ENCODE measurements around the gene PDHB.
A peak's percentile ranks its signal among the peaks of the same experiment; 100 is the strongest.

Gene PDHB

DNA sequence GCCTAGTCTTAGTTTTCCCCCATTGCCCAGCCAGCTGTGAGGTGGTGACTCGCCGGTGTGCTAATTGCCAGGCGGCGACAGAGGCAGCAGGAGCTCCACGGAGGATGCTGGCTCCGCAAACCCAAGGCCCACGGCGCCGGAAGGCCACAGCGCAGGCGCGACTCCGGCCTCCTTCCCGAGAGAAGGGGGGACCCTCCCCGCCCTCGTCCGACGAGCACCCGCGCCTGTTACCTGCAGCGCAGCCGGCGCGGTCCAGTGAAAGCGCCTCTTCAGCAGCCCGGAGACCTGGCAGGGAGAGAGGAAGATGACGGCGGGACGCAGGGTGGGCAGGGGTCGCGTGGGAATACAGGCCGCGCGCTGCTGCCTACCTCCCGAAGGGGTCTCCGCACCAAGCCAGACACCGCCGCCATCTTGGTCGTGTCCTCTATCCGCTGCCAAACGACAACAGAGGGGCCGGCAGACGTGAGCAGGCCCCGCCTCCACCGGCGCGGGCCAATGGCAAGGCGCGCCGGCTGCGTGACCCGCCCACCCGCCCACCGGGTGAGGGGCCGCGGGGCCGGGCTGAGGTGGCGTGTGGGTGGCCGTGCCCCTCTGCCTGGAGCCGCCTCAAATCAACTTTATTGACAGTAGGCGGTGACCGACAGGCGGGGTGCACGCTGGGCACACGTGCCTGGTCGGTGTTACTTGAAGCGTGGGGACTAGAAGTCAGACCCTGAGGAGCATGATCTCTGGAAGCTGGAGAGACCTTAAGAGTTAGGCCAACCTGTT, at the start of gene PDHB:
PDHB (minus strand) TSS at position 433 of the 768 bp plus-strand sequence; CDS start at position 410, 23 bp downstream.
- DNase-seq (ENCODE audit: low read depth in 1 of 2, low spot score in 1 of 2): peak; percentile 79 to 83

DNA sequence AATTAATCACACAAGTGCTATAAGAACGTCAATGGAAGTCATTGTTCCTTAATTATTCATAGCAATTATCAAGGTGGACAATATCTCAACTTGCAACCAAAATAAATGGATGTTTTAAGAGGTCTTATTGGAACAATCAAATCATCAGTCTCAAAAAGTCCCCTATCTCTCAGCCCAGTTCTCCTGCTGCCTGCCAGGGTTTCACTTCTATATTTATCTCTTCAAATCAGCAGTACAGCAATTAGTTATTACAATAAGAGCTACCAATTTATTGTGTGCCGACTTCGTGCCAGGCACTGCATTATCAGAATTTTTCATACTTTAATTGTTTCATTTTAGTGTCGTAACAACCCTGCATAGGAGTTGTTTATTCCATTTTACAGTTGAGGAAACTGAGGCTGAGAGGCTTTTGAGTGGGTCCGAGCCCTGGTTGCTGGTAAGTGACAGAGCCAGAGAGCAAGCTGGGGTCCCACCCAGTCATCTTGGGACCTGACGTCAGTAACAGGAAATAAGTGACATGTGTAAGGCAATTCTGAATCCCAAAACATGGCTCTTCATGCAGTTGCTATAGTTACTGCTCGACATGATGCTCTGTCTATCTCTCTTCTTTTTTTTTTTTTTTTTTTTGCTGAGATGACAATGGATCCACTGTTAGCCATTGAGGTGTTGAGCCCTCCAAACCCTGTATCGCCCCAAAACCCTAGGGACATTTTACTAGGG, 49.4 kb upstream of the PDHB start:
- no peak for DNase-seq (ENCODE audit: low read depth in 1 of 2, low spot score in 1 of 2)

DNA sequence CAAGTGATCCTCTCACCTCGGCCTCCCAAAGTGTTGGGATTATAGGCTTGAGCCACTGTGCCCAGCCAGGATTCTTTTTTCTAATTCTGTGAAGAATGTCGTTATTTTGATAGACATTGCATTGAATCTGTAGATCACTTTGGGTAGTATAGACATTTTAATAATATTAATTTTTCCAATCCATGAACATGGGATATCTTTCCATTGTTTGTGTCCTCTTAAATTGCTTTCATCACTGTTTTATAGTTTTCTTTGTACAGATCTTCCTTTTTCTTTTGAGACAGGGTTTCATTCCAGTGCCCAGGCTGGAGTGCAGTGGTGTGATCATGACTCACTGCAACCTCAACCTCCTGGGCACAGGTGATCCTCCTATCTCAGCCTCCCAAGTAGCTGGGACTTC, 46.7 kb upstream of the PDHB start:
- DNase-seq (ENCODE audit: low read depth in 1 of 2, low spot score in 1 of 2): no peak

DNA sequence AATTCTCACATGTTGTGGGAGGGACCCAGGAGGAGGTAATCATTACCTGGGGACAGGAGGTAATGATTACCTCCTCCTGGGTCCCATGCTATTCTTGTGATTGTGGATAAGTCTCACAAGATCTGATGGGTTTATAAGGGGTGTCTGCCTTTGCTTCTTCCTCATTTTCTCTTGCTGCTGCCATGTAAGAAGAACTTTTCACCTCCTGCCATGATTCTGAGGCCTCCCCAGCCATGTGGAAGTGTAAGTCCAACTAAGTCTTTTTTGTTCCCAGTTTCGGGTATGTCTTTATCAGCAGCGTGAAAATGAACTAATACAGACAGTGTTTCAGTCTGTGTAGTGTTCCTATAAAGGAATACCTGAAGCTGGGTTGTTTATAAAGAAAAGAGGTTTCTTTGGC, 45.1 kb upstream of the PDHB start:
- no peak for DNase-seq (ENCODE audit: low read depth in 1 of 2, low spot score in 1 of 2)

DNA sequence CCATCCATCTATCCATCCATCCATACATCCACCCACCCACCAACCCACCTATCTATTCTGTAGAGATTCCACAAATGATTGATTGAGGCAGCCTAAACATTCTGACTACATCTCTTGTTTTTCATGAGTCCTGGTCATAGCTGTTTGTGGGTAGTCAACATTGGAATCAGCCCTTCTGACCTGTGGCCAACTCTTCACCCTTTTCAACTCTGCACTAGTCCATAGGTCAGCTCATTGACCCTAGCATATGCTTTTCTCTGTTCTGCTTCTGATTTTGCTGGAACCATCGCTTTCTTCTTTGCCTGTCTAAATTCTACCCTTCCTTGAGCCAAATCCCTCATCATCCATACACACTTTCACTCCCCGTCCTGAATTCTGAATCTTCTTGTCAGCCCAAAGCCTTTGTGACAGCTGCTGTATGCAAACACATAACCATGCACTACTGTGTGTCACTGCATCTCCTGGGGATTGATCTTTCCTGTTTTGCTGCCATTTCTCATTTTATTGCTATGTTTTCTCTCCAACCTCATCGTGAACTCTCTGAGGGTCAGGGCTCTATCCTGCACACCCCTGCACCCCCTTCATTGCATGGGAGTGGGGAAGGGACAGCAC, 41.4 kb upstream of the PDHB start:
- no peak for DNase-seq (ENCODE audit: low read depth in 1 of 2, low spot score in 1 of 2)

DNA sequence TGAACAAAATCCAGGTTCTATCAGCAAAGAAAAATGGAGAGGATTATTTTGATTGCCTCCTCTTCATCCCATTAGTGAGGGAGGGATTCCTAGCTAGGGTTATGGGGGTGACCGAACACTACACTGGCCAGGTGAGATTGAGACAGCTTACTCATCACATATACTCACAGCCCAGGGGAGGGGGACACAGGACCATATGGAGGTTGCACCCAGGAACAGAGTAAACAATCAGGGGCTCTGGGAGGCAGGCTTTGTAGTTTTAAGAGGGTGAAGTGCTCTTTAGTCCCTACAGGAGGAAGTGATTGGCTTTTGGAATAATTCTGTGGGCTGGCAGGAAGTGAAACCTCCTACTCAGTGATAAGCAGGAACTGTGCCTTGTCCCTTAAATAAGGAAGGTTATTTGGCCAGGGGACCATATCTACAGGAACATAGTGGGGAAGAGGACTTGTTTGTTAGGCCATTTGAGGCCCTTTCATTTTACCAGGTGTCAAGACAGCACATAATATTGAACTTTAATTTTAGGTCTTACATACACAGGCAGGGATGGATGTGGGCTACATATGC, 40.8 kb upstream of the PDHB start:
- no peak for DNase-seq (ENCODE audit: low read depth in 1 of 2, low spot score in 1 of 2)

DNA sequence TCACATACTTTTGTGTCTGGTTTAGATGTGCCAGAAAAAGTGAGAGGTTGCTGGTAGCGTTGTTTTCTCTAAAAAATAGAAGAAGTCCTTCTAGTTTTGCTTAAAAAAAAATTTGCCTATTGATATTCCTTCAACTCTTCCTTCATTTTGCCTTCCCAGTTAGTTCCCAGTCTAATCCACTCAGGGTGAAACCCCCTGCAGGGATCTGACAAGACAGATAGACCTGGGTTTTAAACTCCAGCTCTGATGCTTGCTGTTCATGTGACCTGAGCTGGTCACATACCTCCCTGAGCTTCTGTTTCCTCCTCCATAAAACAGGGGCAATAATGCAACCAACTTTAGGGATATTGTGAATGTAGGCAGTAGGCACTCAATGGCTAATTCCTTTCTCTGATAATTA, 39.6 kb upstream of the PDHB start:
- no peak for DNase-seq (ENCODE audit: low read depth in 1 of 2, low spot score in 1 of 2)

DNA sequence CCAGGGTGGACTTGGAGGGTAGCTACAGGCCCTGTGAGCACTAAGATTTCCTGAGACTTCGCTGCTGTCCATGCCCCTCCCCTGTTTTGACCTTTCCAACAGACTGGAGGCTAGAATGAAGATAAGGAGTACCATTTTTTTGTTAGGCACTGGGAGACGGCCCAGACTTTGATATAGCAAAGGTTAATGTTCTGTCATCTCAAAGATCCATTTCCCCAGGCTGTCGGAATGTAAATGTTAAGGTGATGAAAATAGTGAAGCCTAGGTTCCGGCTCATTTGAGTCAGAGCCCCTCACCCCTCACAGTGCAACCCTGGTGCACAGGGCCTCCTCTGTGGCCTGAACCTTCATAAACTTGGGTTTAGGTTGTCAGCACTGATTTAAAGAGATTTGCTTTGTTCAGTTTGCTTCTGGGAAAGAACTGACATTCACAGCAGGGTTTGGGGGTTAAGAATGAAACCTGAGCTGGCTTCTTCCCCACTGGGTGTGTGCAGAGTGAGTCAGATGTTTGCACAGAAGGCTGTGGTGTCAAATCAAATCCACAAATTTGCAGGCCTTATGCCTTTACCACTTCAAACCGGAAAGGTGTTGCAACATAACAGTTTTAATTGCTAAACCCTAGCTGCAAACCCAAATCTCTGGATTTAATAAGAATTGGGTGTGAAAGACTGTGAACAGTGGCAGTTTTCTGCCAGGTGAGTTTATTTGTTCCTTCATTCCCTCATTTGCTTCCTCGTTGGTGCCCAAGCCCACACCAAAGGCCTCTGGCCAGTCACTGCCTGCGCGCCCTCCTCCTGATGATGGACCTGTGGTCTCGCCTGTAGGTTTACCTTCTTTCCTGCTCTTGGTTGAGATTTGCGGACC, 37.6 kb upstream of the PDHB start:
- peak in 1 of 2 donors; percentile 44 for DNase-seq (ENCODE audit: low read depth in 1 of 2, low spot score in 1 of 2)

DNA sequence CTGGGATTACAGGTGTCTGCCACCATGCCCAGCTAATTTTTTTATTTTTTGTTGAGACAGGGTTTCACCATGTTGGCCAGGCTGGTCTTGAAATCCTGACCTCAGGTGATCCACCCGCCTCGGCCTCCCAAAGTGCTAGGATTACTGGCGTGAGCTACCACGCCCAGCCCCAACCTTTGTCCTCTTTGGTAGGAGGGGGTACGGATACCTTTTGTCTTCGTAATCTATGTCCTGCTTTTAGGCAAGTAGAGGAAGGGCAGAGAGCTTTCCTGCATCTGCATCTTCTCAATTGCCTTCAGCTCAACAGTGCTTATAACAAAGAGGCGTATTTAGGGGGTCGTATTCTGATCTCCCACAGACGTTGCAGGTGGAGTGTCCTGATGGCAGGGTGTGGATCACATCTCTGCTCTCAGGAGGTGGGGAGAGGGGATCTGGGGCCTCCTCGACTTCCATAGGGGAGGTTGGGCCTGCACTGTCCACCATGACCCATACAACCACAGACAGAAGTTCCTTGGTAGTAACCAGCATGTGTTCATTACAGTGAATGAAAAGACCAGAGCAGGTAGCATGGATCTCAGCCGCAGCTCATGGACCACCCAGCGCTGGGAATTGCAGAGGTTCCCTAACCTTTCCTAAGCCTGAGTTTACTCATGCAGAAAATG, 36.9 kb upstream of the PDHB start:
- DNase-seq (ENCODE audit: low read depth in 1 of 2, low spot score in 1 of 2): no peak

DNA sequence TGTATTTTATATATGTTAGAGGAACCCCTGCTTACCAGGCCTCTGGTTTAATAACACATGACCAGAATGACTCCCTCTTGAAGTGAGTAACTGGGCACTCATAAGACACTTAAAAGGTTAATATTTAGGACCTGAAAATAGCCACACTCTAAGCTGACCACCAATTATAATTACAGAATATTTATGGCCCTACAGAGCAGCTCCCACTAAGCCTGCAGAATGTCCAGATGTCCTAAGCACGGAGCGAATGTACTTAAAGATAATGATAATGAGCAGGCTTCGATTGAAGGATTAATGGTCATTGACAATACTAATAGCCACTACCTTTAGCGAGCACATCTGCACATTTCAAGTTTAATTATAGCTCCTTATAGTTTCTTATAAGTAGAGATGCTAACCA, 35.5 kb upstream of the PDHB start:
- no peak for DNase-seq (ENCODE audit: low read depth in 1 of 2, low spot score in 1 of 2)

DNA sequence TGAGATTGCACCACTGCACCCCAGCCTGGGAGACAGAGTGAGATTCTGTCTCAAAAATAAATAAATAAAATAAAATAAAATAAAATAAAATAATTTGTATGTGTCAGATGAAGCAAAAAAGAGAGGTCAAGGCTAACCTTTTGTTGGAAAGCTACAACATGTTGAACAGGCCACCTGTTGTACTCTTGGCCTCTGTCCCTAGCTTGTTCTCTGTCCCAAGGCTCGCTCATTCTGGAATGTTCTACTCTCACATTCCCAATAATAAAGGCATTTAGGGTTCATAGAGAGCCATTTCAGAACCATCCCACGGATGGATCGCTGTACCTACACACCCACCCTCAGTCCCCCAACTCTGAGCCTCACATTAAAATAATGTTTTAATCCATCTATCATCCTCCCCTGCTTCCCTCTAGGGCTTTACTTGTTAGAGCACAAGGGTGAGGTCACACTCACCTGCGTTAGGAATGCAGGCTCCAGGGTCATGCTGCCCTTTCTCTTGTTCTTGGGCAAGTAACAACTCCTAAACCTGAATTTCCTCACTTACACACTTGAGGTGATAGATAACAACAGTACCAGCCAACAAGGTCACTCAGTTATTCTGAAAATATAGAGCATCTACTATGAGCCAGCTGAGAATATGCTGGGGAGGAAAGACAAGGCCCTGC, 33.4 kb upstream of the PDHB start:
- no peak for DNase-seq (ENCODE audit: low read depth in 1 of 2, low spot score in 1 of 2)

DNA sequence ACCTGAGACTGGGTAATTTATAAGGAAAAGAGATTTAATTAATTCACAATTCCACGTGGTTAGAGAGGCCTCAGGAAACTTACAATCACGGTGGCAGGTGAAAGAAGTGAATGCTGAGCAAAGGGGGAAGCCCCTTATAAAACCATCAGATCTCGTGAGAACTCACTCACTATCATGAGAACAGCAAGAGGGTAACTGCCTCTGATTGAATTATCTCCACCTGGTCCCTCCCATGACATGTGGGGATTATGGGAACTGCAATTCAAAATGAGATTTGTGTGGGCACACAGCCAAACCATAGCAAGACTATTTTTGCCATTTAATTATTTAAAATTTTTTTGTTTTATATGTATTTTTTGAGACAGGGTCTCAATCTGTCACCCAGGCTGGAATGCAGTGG, 31.2 kb upstream of the PDHB start:
- DNase-seq (ENCODE audit: low read depth in 1 of 2, low spot score in 1 of 2): no peak

DNA sequence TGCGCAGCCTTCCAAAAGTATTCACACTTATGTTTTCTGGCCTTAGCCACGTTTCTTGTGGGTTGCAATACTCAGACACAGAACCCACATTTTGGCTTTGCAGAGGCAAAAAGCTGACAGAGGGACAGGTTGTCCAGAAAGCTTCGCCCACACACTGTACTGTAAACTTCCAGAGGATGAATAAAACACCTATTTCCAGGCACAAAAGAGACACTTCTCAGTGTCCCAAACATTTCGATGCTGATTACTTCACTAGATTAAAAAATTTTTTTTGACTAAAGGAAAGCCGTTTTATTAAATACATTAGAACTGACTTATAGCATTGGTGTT, 30.3 kb upstream of the PDHB start:
- DNase-seq (ENCODE audit: low read depth in 1 of 2, low spot score in 1 of 2): no peak

DNA sequence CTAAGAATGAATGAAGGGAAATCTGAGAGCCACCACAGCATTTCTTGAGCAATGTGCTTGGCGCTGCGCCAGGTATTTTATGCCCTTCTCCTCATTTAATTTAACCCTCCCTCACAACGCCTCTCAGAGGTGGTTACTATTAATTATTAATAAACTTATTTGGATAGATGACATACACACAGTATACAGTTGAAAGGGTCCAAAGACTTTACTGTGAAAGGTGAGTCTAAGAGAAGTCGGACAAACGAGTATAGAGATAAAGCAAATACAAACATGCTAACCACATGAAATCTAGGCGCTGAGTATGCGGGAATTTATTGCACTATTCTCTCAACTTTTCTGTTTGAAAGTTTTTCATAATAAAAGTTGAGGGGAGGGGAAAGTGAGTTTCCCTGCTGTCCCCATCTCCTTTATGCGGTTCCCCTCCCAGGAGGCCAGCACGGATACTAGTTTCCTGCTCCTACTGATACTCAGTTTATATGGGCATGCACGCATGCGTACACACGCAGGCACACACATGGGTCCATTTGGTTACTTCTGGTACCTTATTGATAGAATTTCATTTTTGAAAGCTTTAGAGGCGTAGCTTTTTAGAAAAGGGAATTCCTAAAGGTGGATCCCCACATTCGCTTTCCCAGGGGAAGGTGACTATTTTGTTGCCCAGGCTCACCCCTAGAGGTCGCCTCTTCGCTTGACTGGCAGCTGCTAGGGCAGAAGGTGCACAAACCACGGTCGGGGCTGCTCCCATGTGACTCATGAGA, 29.7 kb upstream of the PDHB start:
- DNase-seq (ENCODE audit: low read depth in 1 of 2, low spot score in 1 of 2): peak; percentile 34 to 77

DNA sequence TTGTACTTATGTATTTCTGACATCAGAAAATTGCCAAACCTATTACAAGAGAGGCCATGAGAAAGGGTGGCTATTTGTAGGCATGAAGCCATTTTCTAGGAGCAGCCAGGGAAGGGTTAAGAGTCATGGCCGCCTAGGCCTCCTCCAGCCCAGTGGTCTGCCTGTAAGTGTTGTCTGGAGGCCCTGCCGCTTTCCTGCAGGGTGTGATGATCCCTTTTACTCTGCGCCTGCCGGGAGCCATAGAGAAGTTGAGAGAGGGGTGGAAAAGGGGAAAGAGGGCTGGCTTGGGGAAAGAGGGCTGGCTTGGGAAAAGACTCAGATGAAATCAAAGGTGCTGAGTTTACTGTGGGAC, 29.2 kb upstream of the PDHB start:
- DNase-seq (ENCODE audit: low read depth in 1 of 2, low spot score in 1 of 2): no peak

DNA sequence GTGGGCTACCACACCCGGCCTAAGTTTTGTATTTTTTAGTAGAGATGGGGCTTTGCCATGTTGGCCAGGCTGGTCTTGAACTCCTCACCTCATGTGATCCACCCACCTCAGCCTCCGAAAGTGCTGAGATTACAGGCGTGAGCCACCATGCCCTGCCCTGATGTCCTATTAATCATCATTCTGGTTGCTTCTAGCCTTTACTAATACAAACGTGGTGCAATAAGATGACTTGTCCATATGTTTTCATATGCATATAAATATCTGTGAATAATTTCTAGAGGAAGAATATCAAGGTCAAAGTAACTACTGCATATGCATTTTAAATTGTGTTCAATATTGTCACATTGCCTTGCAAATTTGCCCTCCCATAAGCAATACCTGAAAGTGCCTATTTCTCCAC, 25.5 kb upstream of the PDHB start:
- no peak for DNase-seq (ENCODE audit: low read depth in 1 of 2, low spot score in 1 of 2)

DNA sequence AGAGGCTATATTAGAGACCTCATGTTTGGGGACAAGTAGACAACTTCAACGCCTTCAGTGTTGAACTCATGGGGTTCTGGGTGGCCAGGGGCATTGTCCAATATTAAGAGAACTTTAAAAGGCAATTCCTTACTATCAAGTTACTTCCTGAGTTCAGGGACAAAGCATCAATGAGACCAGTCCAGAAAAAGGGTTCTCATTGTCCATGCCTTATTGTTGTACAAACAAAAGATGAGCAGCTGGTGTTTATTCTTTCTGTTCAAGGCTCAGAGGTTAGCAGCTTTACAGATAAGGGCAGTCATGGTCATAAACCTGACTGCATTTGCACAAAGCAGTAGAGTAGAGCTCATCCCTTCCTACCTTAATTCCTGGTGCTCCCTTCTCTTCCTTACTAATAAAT, 18.5 kb upstream of the PDHB start:
- DNase-seq (ENCODE audit: low read depth in 1 of 2, low spot score in 1 of 2): no peak

DNA sequence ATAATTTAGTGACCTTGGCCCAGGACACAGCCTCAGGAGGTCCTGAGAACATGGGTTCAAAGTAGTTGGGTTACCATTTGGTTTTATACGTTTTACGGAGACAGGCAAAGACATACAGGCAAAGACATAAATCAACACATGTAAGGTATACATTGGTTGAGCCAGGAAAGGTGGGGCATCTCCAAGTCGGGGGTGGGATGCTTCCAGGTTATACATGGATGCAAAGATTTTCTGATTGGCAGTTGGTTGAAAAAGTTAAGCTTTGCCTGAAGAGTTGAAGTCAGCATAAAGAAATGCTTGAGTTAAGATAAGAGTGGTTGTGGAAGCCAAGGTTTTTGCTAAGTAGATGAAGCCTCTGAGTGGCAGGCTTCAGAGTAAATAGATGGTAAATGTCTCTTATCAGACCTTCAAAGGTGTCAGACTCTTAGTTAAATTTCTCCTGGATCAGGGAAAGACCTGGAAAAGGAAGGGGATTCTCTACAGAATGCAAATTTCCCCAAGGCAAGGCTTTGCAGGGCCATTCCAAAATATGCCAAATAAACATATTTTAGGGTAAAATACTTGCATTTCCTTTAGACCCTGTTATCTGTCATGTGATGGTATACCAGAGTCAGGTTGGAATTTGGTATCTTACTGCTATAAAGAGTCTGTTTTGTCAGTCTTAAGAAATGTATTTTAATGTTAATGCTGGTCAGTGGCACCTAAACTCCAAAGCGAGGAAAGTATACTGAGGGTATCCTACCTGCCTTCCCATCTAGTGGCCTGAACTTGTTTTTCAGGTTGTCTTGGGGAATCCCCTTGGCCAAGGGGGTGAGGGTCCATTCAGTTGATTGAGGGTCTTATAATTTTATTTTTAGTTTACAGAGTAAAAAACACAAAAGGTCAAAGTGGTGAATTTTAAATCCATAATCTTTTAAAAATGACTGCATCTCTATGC, 8.2 kb upstream of the PDHB start:
- DNase-seq (ENCODE audit: low read depth in 1 of 2, low spot score in 1 of 2): no peak

Data from activated CD4-positive, alpha-beta T cell treated with anti-CD3 and anti-CD28 coated beads, Interleukin-2, amount 50 U/mL, for 24 hours (primary cell).